HepG2 (cell line): ENCODE results near the gene SLC29A2. TPM values are rescaled to one million over a fixed set of nuclear protein-coding genes. Genes with fewer than 3 reads are reported as not detected.

Experiments used
- ARID5B ChIP-seq: IDR thresholded peaks from 2 replicates; pipeline ENCODE4 v1.4.0; 2020; ENCODE audit warnings: mild to moderate bottlenecking, missing genetic modification reagents
- ETV6 ChIP-seq: sonication (generic); formaldehyde crosslinking; conservative IDR thresholded peaks from 2 replicates; pipeline ENCODE4 v1.4.0; 2020; ENCODE audit warnings: missing genetic modification reagents
- FIP1L1 ChIP-seq: fragments of 200-400 bp; formaldehyde crosslinking; IDR thresholded peaks from 2 replicates; pipeline ENCODE4 v1.6.1; 2018; ENCODE audit warnings: low read depth, mild to moderate bottlenecking, low read length, moderate library complexity, borderline replicate concordance; ENCODE audit not compliant: insufficient read depth
- FOXO1 ChIP-seq: sonication (generic); formaldehyde crosslinking; IDR thresholded peaks from 2 replicates; pipeline ENCODE4 v1.4.0; 2020; ENCODE audit warnings: missing genetic modification reagents
- GRHL1 ChIP-seq: sonication (generic); formaldehyde crosslinking; conservative IDR thresholded peaks from 2 replicates; pipeline ENCODE4 v1.8.0; 2022; ENCODE audit warnings: missing genetic modification reagents
- MATR3 ChIP-seq: sonication (generic); formaldehyde crosslinking; IDR thresholded peaks from 2 replicates; pipeline ENCODE4 v1.4.0; 2020; ENCODE audit warnings: missing genetic modification reagents
- PAWR ChIP-seq: sonication (generic); formaldehyde crosslinking; IDR thresholded peaks from 2 replicates; pipeline ENCODE4 v1.4.0; 2020; ENCODE audit warnings: missing genetic modification reagents, mild to moderate bottlenecking, borderline replicate concordance
- SRSF9 ChIP-seq: fragments of 200-400 bp; formaldehyde crosslinking; IDR thresholded peaks from 2 replicates; pipeline ENCODE4 v1.6.1; 2018; ENCODE audit warnings: borderline replicate concordance, mild to moderate bottlenecking, low read depth, low read length; ENCODE audit not compliant: insufficient read depth, poor library complexity, severe bottlenecking
- SUZ12 ChIP-seq: fragments of 150-350 bp; IDR thresholded peaks from 2 replicates; pipeline ENCODE4 v1.6.1; 2014; ENCODE audit warnings: low read depth, low read length
- ZKSCAN8 ChIP-seq: IDR thresholded peaks from 2 replicates; pipeline ENCODE4 v1.6.1; 2016; ENCODE audit warnings: borderline replicate concordance, missing genetic modification reagents, missing compliant biosample characterization
- ZNF251 ChIP-seq: sonication (generic); formaldehyde crosslinking; IDR thresholded peaks from 2 replicates; pipeline ENCODE4 v1.9.0; 2021; ENCODE audit warnings: mild to moderate bottlenecking, missing genetic modification reagents
- ZNF556 ChIP-seq: sonication (generic); formaldehyde crosslinking; IDR thresholded peaks from 2 replicates; pipeline ENCODE4 v1.4.0; 2020; ENCODE audit warnings: mild to moderate bottlenecking, missing genetic modification reagents, borderline replicate concordance
- ZNF737 ChIP-seq: sonication (generic); formaldehyde crosslinking; IDR thresholded peaks from 2 replicates; pipeline ENCODE4 v1.5.0; 2020; ENCODE audit warnings: missing genetic modification reagents, mild to moderate bottlenecking, borderline replicate concordance
- ZNF878 ChIP-seq: sonication (generic); formaldehyde crosslinking; IDR thresholded peaks from 2 replicates; pipeline ENCODE4 v1.8.1; 2023; ENCODE audit warnings: mild to moderate bottlenecking, missing genetic modification reagents, moderate library complexity
- polyA plus RNA-seq, 8 experiments: library from polyadenylated mRNA; depleted of rRNA in 3 of 8; stranded (reverse) in 7 of 8; unstranded in 1 of 8; fragments of >200 nt; fragmentation: Illumina TruSeq in 4 of 8; extraction: Trizol in 4 of 8; gene quantifications; 2 replicates each; pipeline versions ENCODE4 v1.2.1 to v1.2.3, GENCODE V29; 2011 to 2016; ENCODE audit warnings: low read depth in 4 of 8, missing spikeins in 1 of 8, mixed read lengths in 1 of 8; ENCODE audit not compliant: insufficient read depth in 1 of 8
- total RNA-seq, 5 experiments: library from RNA; depleted of rRNA; stranded (reverse); fragments of >200 nt; fragmentation: Illumina TruSeq; extraction: Trizol; gene quantifications; 2 replicates each; pipeline ENCODE4 v1.2.3, GENCODE V29; 2016; ENCODE audit warnings: low read depth in 1 of 5
- TF ChIP-seq, protein P1 (sequence below): sonication (generic); formaldehyde crosslinking; IDR thresholded peaks from 2 replicates; pipeline ENCODE4 v1.4.0; 2020; ENCODE audit warnings: missing genetic modification reagents

Gene SLC29A2
- total and polyA plus RNA-seq, 2 of the 13 experiments (the other 11 are each of a cell fraction or from before 2014, with no cell fraction given) = 0.63 to 0.66 TPM

DNA sequence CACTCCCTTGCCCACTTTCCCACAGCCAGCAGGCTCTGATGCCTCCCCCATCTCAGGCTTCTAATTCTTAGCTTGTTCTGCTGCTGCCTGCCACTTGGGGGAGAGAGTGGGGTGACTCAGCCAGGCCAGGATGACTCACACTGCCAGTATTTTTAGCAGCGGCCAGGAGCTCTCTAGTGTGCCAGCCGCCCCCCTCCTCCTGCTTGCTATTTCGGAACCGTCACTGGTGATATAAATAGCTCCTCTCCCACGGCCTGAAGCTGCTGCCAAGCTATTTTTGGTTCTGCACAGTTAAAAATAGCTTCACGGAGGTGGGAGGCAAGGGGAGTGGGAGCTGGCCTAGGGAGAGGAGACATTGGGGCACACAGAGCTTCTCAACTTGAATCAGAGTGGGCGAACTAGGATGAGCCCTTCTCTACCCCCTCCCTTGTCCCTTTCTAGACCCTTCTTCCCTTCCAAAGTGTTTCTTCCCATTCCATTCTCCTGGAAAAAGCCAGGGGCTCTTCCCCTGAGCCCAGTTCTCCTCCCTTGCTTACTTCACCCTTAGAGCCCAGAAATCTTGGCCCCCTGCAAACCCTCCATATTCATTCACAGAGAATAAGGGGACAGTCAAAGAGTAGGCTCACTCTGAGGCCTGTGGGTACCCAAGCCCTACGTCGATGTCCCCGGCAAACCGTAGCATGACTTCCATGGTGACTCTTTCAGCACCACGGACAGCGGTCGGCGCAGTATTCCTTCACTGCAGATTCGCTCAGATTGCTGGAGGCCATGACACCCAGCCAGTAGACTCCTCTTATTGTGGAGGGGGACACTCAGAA, 46.8 kb upstream of the SLC29A2 start (continued):
- peak; percentile 55; the same call in 1 of the 2 replicates for TF ChIP-seq ZNF878 (CRISPR knock-in tag)
- TF ChIP-seq ZNF737 (CRISPR knock-in tag) = 0 out of 2 replicates have a peak, but pooled peaks have one; percentile 82
- no peak for TF ChIP-seq MATR3
- no peak for TF ChIP-seq ZNF556 (CRISPR knock-in tag)
- TF ChIP-seq SUZ12 = no peak
- TF ChIP-seq GRHL1 (CRISPR knock-in tag) = no peak
- TF ChIP-seq PAWR (CRISPR knock-in tag) = no peak
- no peak for TF ChIP-seq SRSF9
- TF ChIP-seq, protein P1, sequence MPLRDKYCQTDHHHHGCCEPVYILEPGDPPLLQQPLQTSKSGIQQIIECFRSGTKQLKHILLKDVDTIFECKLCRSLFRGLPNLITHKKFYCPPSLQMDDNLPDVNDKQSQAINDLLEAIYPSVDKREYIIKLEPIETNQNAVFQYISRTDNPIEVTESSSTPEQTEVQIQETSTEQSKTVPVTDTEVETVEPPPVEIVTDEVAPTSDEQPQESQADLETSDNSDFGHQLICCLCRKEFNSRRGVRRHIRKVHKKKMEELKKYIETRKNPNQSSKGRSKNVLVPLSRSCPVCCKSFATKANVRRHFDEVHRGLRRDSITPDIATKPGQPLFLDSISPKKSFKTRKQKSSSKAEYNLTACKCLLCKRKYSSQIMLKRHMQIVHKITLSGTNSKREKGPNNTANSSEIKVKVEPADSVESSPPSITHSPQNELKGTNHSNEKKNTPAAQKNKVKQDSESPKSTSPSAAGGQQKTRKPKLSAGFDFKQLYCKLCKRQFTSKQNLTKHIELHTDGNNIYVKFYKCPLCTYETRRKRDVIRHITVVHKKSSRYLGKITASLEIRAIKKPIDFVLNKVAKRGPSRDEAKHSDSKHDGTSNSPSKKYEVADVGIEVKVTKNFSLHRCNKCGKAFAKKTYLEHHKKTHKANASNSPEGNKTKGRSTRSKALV = no peak; the same call in 1 of the 2 replicates
- TF ChIP-seq FIP1L1 = no peak
- no peak for TF ChIP-seq ZKSCAN8
- no peak for TF ChIP-seq ZNF251 (CRISPR knock-in tag)
- TF ChIP-seq FOXO1 (CRISPR knock-in tag) = no peak; the same call in 1 of the 2 replicates
- TF ChIP-seq ETV6 (CRISPR knock-in tag) = peak; percentile 90; the same call in 1 of the 2 replicates
- peak; percentile 57; the same call in 1 of the 2 replicates for TF ChIP-seq ARID5B
